ENCODE data around the gene UROC1.

DNA sequence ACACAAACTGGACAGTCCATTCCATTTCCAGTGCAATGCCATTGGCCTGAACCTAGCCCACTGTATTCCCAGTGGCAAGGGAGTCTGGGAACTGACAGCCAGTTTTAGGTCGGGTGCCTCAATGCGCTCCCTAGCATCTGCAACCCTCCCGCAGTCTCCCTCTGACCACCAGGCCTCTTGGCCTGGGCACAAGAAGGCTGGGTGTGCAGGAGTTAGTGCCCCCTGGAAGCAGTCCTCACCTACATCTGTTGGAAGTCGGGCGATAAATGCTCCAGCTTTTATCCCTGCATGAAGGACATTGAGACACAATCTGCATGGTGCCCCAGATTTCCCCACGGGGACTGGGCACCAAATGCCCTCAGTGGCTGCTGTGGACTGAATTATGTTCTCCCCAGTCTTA is 28.4 kb upstream of the UROC1 start:
- TF ChIP-seq, protein P1, sequence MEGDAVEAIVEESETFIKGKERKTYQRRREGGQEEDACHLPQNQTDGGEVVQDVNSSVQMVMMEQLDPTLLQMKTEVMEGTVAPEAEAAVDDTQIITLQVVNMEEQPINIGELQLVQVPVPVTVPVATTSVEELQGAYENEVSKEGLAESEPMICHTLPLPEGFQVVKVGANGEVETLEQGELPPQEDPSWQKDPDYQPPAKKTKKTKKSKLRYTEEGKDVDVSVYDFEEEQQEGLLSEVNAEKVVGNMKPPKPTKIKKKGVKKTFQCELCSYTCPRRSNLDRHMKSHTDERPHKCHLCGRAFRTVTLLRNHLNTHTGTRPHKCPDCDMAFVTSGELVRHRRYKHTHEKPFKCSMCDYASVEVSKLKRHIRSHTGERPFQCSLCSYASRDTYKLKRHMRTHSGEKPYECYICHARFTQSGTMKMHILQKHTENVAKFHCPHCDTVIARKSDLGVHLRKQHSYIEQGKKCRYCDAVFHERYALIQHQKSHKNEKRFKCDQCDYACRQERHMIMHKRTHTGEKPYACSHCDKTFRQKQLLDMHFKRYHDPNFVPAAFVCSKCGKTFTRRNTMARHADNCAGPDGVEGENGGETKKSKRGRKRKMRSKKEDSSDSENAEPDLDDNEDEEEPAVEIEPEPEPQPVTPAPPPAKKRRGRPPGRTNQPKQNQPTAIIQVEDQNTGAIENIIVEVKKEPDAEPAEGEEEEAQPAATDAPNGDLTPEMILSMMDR (conservative IDR thresholded peaks at IDR 0.05): no peak
- no peak for TF ChIP-seq EZH2 (IDR thresholded peaks at IDR 0.05; ENCODE audit: low read depth)

Data from PC-9 (cell line).